Right ventricle myocardium inferior (tissue), 1 donor: ENCODE measurements around the gene OPCML. TPM values are rescaled to one million over a fixed set of nuclear protein-coding genes. Genes with fewer than 3 reads are reported as not detected.

Source experiments
- ATAC-seq: fragments of 200-7000 bp; cut with Tn5 transposase; one replicate; pipeline ENCODE4 v1.9.1; 2020; ENCODE audit warnings: mild to moderate bottlenecking, moderate library complexity
- DNase-seq: peaks from one replicate; pipeline ENCODE4 v3.0.0; 2021; ENCODE audit errors: missing footprints
- intact Hi-C: fragments of 100-400 bp; cut with DNase I; formaldehyde crosslinking; loops from one replicate; pipeline ENCODE4 v1.11.0; 2022
- total RNA-seq: library from RNA; stranded (reverse); fragmentation: NEBNext Ultra II Directional; extraction: Animal tissue kit (Norgen Biotek cat#: 25700); gene quantifications from one replicate; pipeline ENCODE4 v1.2.1, GENCODE V29; 2021
- donor health status: DM: no; HTN: yes; CAD: no; lungs with severe emphysema.

The OPCML gene
- total RNA-seq, 1 donor from 2014 or later: 0.05 TPM

DNA sequence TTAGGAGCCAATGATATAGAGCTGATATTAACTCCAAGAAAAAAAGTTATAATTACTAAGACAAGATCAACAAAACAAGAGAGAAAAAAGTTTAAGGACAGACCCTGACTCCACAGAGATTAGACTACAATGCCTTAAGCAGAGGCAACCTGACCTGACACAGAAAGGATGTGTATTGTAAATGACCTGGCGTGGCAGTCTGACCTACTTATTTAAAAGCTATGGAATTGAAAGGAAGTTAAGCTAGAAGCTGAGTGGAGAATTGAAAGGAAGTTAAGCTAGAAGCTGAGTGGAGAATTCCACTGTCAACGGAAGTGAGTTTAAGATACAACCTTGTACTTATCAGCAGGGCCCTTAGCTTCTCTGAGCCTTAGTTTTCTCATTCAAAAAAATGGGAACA is 885.4 kb downstream of the OPCML start:
- intact Hi-C loops: no loop called here
- no peak for ATAC-seq
- DNase-seq: no peak

DNA sequence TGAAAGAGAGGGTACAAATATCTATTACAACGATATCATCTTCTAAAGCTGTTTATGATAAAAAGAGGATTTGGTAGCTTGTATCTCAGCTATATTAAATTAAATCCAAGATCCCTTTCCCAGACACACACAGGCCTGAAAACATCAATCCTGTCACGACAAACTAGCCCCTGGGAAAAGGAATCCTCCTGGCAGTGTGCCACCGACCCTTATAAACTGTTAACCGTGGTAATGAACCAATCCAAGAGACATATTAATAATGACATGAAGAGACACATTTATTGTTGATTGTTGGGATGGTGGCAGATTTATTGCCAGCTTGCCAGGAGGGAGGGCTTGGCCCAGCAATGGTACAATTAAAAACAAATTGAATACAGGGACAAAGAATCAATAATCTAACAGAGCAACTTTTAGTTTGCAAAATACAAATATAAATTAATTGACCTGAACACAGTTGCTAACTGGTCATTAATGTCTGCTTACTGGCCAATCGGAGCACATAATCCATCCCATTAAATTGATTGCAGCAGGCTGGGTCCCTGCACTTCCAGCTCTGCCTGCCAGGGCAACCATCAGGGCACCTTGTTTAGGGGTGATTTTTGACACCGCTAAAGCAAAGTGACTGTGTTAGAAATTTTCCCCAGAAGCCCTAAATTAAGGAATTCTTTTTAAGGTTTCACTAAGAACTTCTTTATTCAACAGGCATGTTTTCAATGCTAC is 887.6 kb downstream of the OPCML start:
- intact Hi-C loops: no loop called here
- DNase-seq: no peak
- ATAC-seq: no peak

DNA sequence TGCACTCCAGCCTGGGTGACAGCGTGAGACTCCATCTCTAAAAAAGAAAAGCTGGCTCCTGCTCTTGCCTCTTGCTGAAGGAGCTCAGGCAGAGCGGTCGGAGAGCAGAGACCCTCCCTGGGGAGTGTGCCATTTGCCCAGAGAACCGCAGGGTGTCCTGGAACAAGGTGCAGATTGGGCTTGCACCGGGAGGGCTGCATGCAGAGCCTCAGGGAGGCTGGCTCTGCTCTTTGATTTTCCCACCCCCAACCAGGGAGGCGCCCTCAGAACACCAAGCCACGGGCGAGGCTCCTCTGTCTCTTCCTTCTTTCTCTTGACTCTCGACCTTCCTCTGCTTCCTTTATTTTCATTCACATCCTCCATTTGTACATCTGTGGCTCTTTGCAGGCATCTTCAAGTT is 889.1 kb downstream of the OPCML start:
- ATAC-seq: no peak
- DNase-seq: no peak
- intact Hi-C loops: no loop called here

DNA sequence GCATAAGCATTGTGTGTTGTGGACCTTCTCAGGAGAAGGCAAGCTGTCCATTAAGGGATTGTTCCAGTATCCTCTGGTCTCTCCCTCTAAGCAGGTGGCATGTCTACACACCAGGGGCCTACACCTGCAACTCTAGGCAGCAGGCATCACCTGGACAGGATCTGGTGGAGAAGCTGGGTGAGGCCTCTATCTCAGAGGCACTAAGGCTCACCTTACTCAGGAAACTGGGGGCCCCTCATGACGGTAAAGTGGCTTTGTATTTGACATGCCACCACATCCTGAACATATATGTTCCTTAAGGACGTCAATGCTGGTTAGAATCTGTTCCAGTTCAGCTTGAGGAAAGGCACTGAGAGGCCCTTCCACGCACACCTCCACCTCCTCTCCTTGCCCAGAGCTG is 891.3 kb downstream of the OPCML start:
- intact Hi-C loops: no loop called here

DNA sequence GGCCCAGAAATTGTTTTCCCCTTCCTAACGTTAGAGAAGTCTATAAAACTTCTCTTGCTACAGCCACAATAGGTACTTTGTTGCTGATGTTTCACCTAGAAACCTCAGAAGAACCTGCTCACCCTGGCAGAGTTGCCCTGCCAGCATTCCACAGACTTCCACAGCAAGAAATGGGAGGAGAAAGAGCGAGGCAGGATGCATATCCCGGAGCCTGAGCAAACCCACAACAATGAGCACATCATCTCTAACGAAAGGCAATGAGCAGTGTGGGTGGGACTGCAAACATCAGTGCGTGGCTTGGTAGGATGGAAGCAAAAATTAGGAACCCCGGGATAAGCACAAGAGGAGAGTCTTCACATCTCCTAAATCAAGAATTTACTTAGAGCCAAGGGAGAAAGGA is 892.3 kb downstream of the OPCML start:
- intact Hi-C loops: no loop called here
- DNase-seq: no peak
- ATAC-seq: no peak

More for the DNA sequence above, 891.3 kb downstream of the OPCML start:
- ATAC-seq (no peak), DNase-seq (no peak)

DNA sequence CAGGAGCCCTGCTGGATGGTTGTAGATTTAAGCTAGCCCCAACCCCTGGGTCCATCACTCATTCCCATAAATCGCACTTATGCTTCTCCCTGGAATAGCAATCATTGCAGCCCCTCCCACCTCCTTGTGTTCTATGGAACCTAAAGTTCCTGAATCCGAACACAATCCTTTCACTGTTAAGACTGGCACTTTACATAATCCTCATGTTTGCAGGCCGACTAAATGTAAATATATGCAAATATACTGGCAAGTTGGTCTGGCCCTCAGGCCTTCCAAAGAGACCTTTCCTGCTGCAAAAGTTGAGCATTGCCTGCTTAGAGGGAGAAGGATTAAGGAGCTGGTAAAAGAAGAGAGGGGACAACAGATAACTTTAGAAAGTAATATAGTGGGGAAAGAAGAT is 892.9 kb downstream of the OPCML start:
- DNase-seq: no peak
- ATAC-seq: no peak
- intact Hi-C loops: no loop called here

DNA sequence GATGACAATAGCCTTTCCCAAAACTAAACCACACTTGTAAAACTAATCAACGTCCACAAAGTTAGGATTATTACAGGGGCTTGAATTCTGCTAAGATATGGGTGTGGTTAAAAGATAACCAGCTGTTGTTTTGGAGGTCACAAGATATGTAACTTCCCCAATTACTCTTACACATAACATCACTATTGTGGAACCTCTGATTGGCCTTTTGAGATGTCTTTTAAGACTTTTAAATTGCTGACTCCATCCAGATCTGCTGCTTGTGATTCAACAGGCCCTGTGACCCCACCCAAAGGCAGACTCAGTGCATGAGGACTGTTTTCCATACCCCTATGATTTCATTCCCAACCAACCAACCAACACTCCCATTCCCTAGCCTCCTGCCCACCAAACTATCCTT is 893.9 kb downstream of the OPCML start:
- ATAC-seq (no peak), DNase-seq (no peak)

DNA sequence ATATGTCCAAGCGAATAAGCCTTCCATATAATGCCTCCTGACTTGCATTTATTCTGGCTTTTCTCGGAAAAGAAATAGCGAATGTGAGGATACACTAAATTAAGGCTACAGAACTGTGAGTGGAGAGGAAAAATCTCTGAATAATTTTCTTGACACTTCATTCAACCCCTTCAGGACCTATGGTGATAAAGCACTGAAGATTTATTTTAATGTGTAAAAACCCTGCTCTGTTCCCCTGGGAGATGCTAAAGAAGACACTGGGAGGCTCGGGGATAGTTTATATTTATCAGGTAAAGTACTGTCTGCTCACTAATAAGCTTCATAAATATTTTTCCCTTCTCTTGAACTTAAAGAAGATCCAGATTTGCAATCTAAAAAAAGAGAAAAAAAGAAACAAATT is 895.8 kb downstream of the OPCML start:
- intact Hi-C loops: no loop called here
- ATAC-seq (no peak), DNase-seq (no peak)

More for the DNA sequence above, 893.9 kb downstream of the OPCML start:
- intact Hi-C loops: no loop called here

GRCh38 chr11:132632641-132633124 is 899.6 kb downstream of the OPCML start:
- intact Hi-C loops: no loop called here
- ATAC-seq: no peak
- DNase-seq: no peak

DNA sequence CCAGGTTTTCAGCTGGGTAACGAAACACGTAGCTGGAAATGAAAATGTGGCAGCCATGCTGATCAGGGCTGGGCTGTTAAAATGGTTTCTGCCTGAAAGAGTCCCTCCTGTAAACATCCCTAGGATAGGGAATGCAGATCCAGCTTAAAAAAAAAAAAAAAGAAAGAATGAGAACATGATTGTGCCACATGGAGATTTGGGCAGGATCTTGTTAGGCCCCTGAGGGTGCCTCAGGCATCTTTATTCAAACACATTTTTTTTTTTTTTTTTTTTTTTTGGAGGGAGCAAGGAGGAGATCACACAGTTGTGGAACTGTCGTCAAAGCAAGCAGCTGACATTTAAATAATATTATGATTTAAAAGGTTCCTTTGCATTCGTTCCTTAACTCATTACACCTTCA is 900.3 kb downstream of the OPCML start:
- ATAC-seq: no peak

DNA sequence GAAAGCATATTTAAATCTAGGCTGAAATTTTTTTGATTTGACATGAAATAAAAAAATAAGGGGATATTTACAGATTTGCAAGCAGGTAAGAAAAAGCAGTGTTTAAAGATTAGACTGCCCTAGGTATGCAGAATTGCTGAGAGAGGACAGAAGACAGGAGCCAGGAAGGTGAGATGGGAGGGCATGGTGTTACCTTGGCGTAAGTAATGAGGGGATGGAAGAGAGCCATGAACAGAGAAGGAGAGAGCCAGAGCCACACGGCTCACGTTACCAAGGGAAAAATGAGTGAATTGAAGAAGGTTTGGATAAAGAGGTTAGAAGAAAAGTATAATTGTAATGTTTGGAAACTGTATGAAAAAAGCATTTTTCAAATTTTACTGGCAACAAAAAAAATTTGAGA is 904.3 kb downstream of the OPCML start:
- intact Hi-C loops: no loop called here
- ATAC-seq (no peak), DNase-seq (no peak)

More for the DNA sequence above, 900.3 kb downstream of the OPCML start:
- intact Hi-C loops: no loop called here
- no peak for DNase-seq

GRCh38 chr11:132626446-132626845 is 905.9 kb downstream of the OPCML start:
- intact Hi-C loops: no loop called here
- no peak for ATAC-seq
- no peak for DNase-seq

GRCh38 chr11:132623511-132623910 is 908.8 kb downstream of the OPCML start:
- ATAC-seq: no peak
- no peak for DNase-seq
- intact Hi-C loops: no loop called here

DNA sequence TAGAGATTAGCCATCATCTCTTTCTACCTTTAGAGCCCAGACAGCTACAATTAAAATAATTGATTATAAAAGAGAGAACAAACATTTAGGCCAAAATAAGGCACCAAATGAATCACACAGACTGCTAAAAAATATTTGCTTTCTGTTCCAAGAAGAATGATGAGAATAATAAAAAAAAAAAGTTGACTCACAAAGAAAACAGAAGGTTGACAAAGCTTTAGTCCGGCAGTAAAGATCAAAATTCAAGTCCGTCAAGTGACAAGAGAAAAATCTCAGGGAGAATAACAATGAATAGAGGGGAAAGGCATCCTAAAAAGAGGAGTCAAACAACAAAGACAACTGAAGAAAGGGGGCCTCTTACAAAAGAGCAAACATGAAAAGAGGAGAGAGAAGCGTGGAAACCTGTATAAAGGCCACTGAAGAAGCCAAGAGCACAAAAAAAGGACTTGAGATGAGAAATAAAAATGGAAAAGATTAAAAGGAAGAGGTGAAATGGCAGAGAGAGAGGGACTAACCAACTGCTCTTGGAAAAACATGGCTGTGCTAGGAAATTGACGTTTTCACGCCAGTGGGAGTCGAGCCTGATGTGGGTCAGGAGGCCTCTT is 910.2 kb downstream of the OPCML start:
- DNase-seq: no peak
- intact Hi-C loops: no loop called here
- no peak for ATAC-seq

GRCh38 chr11:132620423-132620822 is 911.9 kb downstream of the OPCML start:
- ATAC-seq (no peak), DNase-seq (no peak)
- intact Hi-C loops: no loop called here

DNA sequence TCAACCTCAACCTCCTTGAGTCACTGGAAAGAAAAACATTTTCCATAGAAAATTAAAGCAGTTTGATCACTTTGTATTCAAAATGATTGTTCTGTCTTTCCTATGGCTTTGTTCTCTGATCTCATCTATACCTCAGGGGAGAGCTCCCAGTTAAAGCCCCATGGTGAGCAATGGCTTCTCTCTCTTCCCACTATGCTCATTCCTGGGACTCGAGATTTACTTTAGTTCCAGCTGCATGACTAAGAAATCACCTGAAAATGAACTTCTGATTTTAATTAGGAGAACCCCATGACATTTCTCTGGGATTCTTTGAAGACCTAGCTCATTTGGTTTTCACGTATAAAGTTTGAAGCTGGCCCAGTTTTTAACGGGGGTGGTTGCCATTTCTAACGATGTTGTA is 921.5 kb downstream of the OPCML start:
- intact Hi-C loops: no loop called here
- ATAC-seq (no peak), DNase-seq (no peak)

DNA sequence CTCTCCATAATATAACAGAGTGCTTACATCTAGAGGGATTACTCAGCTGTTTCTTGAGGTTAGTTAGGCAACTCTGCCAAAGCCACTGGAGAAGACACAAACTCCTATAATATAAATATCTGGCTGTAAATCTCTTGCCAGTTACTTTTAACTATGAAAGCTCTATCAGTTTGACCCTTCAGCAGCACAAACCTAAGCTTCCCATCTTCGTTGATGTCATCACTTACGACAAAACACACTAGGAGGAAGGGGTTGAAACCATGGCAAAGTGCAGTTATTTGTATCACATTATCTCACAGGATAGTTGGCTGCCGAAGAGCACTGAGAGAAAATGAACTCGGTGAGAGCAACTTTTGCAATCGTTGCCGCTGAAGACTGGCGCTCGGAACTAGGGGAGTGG is 922.1 kb downstream of the OPCML start:
- intact Hi-C loops: no loop called here
- ATAC-seq: no peak
- DNase-seq: no peak

- no peak for ATAC-seq
- no peak for DNase-seq
- intact Hi-C loops: no loop called here
These were observed 924.7 kb downstream of the OPCML start for GRCh38 chr11:132607575-132607974.

DNA sequence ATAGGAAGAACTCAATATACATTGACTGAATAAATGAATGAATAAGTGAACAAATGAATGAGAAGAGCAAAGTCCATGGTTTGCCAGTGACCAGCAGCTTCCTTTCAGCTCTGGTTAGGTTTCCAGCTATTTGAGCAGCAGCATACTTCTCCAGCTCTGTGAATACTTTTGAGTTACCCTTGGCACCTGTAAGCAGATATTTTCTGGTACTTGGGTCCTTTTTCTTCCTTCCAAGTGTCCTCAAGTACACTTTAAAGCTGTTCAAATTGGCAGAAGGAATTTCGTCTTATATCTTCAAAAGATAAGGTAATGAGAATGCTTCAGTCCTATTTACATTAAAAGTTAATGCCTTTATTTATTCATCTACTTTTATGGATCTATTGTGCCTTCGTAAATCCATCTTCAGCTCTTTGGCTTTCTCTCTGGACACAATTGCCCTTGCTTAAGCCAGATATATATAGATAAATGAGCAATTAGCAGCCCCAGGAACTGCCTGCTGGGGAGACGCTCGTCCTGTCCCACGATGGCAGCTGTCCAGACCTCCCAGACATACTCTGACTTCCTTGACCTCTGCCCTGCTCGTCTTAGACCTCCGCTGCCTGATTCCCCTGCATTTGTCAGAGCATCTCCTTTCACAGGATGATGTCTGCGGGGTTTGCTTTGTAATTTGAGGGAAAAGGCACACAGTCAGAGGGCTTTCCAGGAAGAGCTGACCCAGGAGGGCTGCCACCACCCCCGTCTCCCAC is 926.3 kb downstream of the OPCML start:
- ATAC-seq (no peak), DNase-seq (no peak)
- intact Hi-C loops: no loop called here

DNA sequence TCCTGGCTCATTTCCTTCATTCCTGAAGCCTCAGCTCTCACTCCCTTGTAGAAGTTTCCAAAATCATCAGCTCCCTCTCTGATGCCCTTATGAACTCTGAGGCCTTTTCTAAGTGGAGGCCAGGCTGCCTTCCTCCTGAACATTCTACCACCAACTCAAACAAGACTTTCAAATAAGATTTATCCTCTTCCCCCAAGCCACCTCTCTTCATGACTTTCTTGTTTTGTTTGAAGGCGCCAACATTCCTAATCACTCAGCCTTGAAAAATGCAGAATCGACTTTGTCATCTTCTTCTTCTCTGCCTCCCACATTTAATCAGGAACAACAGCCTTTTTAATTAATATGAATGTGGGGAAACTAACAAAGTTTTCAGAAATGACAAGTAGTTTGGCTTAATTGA is 927.9 kb downstream of the OPCML start:
- DNase-seq (no peak), ATAC-seq (no peak)
- intact Hi-C loops: no loop called here
